HFF-Myc (cell line): ENCODE measurements around the gene ITPK1.

Experiments used
- DNase-seq: peaks from one replicate; pipeline ENCODE4 v3.0.0-alpha.2; 2011; ENCODE audit warnings: low read depth; ENCODE audit errors: extremely low read depth
- H3K4me3 ChIP-seq: replicated peaks from 2 replicates; pipeline ENCODE4 v1.5.1; 2011; ENCODE audit warnings: low read depth, mild to moderate bottlenecking, control low read depth, low read length
- TF ChIP-seq, protein P1 (sequence below): IDR thresholded peaks from 2 replicates; pipeline ENCODE4 v1.5.1; 2012; ENCODE audit warnings: mild to moderate bottlenecking, low read depth, low read length, control low read depth; ENCODE audit errors: missing control alignments

ITPK1 gene

DNA sequence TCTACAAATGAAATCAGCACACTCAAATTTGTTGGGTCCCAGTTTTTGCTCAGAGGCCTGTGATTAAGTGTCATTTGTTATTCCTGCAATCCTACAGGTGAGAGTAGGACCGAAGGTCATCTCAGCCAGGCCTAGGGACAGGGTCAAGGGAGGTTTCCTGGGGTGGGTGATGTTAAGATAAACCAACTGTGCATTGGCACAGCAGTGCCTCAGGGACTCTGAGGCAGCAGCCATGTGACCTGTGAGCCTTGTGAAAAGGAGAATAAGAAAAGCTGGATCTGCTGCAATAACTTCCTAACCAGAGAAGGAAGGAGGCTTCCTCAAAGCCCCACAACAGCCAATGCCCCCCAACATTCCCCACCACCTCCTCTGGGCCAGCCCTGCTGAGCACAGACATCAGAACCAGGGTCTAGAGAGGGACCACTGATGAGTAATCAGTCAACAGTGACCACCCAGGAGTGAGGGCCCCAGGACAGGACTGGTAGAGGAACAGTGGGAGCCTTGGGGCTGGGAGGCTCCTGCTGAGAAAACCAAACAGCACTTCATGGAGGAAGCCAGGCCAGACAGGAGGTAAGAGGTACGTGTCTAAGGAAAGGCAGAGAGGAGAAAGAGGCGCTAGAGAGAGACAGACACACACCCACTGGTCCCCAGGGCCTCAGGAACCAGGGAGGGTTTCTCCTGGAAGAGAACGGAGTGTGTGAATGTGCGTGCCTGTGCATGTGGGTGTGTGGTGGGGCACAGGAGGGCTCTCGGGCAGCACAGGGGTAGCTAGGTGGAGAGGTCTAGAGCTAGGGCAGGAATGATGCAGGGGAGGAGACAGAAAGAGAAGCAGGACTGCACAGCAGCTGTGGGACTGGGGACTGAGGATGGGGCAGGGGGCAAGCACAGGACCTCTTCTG lies 82.4 kb downstream of the ITPK1 start:
- no peak for DNase-seq
- H3K4me3 ChIP-seq: no peak overlapping the region
- TF ChIP-seq, protein P1, sequence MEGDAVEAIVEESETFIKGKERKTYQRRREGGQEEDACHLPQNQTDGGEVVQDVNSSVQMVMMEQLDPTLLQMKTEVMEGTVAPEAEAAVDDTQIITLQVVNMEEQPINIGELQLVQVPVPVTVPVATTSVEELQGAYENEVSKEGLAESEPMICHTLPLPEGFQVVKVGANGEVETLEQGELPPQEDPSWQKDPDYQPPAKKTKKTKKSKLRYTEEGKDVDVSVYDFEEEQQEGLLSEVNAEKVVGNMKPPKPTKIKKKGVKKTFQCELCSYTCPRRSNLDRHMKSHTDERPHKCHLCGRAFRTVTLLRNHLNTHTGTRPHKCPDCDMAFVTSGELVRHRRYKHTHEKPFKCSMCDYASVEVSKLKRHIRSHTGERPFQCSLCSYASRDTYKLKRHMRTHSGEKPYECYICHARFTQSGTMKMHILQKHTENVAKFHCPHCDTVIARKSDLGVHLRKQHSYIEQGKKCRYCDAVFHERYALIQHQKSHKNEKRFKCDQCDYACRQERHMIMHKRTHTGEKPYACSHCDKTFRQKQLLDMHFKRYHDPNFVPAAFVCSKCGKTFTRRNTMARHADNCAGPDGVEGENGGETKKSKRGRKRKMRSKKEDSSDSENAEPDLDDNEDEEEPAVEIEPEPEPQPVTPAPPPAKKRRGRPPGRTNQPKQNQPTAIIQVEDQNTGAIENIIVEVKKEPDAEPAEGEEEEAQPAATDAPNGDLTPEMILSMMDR: no peak

DNA sequence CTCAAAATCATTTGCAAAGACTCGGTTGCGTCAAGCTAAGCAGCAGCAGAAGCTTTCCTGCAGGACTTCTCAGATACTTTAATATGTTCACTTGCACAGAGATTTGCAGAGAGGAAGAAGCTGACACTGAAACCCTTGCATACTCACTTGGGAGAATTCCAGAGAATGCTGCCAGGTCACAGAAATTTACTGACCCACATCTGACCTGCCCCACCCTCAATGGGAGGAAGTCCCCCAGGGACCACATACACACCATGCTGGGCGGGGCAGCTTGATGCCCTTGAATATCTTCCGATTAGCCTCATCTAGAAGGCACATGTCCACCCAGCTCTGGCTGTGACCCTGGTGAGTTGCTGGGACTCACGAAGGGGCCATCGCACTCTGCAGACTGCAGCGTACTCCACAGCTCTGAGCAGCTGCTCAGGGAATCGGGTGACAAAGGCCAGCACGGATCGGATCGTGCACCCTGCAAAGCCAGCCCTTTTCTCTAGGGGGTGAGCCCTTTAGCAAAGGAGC lies 83.2 kb downstream of the ITPK1 start:
- TF ChIP-seq, protein P1: no peak
- DNase-seq: no peak
- H3K4me3 ChIP-seq: no peak overlapping the region

DNA sequence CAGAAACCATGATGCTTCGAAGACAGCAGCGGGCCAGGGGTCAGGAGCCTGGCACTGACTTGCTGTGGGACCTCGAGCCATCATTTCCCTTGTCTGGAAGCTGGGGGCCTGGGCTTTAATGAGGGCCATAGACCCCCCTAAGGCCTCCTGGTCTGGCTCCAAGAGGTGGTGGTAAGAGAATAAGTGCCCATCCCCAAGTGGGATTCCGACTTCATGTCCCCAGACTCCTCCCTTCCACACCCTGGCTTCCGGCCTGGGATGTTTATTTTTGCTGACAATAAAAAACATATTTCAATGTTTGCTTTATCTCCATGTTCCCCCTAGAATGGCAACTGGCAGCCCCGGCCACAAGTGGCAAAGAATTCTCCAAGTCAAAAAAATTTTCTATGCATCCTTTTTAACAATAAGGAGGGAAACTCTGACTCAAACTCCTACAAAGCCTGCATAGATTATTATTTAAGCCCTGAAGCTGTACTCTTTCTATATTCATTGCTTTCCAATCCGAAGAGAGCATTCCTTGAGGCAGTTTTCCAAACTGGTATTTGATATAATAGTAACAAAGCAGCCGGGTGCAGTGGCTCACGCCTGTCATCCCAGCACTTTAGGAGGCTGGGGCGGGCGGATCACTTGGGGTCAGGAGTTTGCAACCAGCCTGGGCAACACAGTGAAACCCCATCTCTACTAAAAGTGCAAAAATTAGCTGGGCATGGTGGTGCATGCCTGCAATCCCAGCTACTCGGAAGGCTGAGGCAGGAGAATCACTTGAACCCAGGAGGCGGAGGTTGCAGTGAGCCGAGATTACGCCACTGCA lies 84.0 kb downstream of the ITPK1 start:
- no peak for DNase-seq
- H3K4me3 ChIP-seq: no peak overlapping the region
- TF ChIP-seq, protein P1: no peak

DNA sequence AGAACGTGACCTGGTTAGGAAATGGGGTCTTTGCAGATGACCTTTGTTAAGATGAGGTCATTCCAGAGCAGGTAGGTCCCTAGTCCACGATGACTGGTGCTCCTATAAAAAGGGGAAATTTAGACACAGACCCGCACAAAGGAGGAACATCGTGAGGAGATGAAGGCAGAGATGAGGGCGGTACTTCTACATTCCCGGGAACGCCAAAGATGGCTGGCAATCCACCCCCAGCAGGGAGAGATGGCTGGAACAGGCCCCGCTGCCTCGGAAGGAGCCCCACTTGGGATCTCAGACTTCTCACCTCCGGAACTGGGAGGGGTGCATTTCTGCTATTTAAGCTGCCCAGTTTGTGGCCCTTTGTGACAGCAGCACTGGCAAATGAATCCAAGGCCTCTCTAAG lies 85.0 kb downstream of the ITPK1 start:
- TF ChIP-seq, protein P1: no peak
- DNase-seq: no peak
- no peak overlapping the region for H3K4me3 ChIP-seq

DNA sequence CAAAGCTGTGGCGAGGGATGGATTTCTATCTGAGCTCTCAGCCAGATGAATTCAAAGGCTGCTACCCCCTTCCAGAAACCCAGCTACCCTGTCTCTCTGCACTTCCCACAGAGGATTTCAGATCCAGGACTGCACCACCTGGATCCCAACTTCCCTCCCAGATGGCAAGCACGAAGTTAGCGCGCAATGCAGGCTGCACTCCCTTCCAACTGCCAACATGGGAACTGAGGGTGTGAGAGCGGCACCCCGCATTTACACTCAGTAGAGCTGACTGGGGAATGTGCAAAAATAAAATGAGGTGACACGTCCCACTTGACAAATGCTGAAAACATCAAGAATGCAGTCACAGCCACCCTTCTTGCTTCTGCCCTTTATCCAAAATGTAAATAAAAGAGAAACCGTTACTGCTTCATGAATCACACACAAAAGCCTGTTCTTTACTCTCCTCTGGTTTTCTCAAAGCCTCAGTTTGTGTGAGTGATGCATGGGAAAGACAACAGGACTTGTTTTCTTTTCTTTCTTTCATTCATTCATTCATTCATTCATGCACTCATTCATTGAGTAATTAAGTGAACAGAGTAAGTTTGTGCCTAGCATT lies 85.7 kb downstream of the ITPK1 start:
- DNase-seq: no peak
- no peak overlapping the region for H3K4me3 ChIP-seq
- TF ChIP-seq, protein P1: no peak

DNA sequence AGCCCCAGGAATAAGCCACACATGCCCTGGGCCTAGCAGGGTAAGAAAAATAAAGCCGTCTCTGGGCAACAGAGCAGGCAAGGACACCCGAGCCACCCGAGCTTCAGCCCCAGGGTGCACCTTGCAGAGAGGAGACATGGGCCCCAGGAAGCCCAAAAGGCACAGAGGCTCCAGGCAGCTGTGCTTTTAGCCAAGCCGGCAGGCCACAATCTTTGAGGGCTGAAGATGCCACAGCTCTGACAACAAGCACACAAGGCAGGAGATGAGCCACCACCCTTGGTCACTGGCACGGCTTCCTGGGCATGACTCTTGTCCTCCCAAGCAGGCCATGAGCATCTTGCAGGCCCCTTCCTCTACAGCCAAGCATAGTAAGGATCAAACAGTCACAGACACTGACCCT lies 86.3 kb downstream of the ITPK1 start:
- H3K4me3 ChIP-seq: no peak overlapping the region
- DNase-seq: no peak
- TF ChIP-seq, protein P1: no peak
